Heart right ventricle (tissue), 16 donors: ENCODE results near the gene AGPAT2. TPM values are rescaled to one million over a fixed set of nuclear protein-coding genes. Genes with fewer than 3 reads are reported as not detected.

Experiments used
- ATAC-seq, 8 donors: fragments of 200-7000 bp; cut with Tn5 transposase; one replicate each; pipeline ENCODE4 v1.9.1; 2020; ENCODE audit warnings: mild to moderate bottlenecking in 8 of 8, moderate library complexity in 8 of 8, moderate number of reproducible peaks in 1 of 8
- DNase-seq, 2 donors: peaks; one replicate each; pipeline ENCODE4 v3.0.0-alpha.2; 2020
- H3K27ac ChIP-seq, 10 donors: fragments of 200-600 bp; sonication (generic) in 2 of 10; one replicate each; pipeline versions ENCODE4 v1.5.0 to v1.8.0; 2020 to 2022; ENCODE audit warnings: mild to moderate bottlenecking in 3 of 10
- H3K27me3 ChIP-seq, 7 donors: fragments of 200-600 bp; one replicate each; pipeline ENCODE4 v1.8.0; 2021 to 2022; ENCODE audit warnings: mild to moderate bottlenecking in 2 of 7
- H3K36me3 ChIP-seq, 9 donors: fragments of 200-600 bp; sonication (generic) in 1 of 9; one replicate each; pipeline versions ENCODE4 v1.5.0 to v1.8.0; 2020 to 2022; ENCODE audit warnings: mild to moderate bottlenecking in 2 of 9
- H3K4me1 ChIP-seq, 9 donors: fragments of 200-600 bp; sonication (generic) in 1 of 9; one replicate each; pipeline versions ENCODE4 v1.5.0 to v1.8.0; 2020 to 2022; ENCODE audit warnings: mild to moderate bottlenecking in 4 of 9
- H3K4me3 ChIP-seq, 10 donors: fragments of 200-600 bp; sonication (generic) in 2 of 10; one replicate each; pipeline versions ENCODE4 v1.5.0 to v1.8.0; 2020 to 2022; ENCODE audit warnings: mild to moderate bottlenecking in 7 of 10, moderate library complexity in 2 of 10
- H3K9me3 ChIP-seq, 11 donors: fragments of 200-600 bp in 10 of 11; sonication (generic) in 2 of 11; one replicate each; pipeline versions ENCODE4 v1.5.0 to v1.8.0; 2013 to 2022; ENCODE audit warnings: mild to moderate bottlenecking in 2 of 11, control low read depth in 1 of 11, moderate library complexity in 1 of 11
- CTCF ChIP-seq, 9 donors: fragments of 200-600 bp; sonication (generic) in 2 of 9; IDR thresholded peaks; one replicate each; pipeline versions ENCODE4 v1.5.0 to v1.8.0; 2021 to 2022; ENCODE audit warnings: antibody characterized with exemption in 9 of 9, mild to moderate bottlenecking in 5 of 9, moderate library complexity in 1 of 9
- WGBS, 2 donors: extraction: QIAGEN DNeasy Blood & Tissue Kit; methylation state at CpG; one replicate each; pipeline ENCODE4 v1.1.7; 2013; ENCODE audit warnings: inconsistent platforms in 1 of 2; 5-methylcytosine and 5-hydroxymethylcytosine counted together
- intact Hi-C, 10 donors: fragments of 100-400 bp; cut with DNase I; formaldehyde crosslinking; loops; one replicate each; pipeline versions ENCODE4 v1.11.1 to v1.14.2; 2022
- polyA plus RNA-seq, 2 donors: library from polyadenylated mRNA; stranded (reverse); fragments of 200-250 nt; gene quantifications; one replicate each; pipeline ENCODE4 v1.2.3, GENCODE V29; 2013
- total RNA-seq, 10 donors: library from RNA; stranded (reverse); fragmentation: NEBNext Ultra II Directional in 3 of 10; extraction: Animal tissue kit (Norgen Biotek cat#: 25700) in 3 of 10; gene quantifications; one replicate each; pipeline versions ENCODE4 v1.2.1 to v1.2.4, GENCODE V29; 2021 to 2023
- donor health status: Arrhythmogenic right ventricular cardiomyopathy.
- donor health status: ischemic (EF 13 %, LVEDD 7.1; RV severe dilation, severe dysfunction).
- donor health status: healthy with polysubstance abuse.
- donor health status: DM: no; HTN: yes; CAD: no.
- donor health status: DM: no; HTN: no; CAD: no.
- donor health status: ischemic (EF 25% LVEDD 6.9; RV normal size, moderate dysfunction).
- donor health status: ischemic (EF 25% LVEDD 5.7; RV mildly dilated, moderate dysfunction).
- donor health status: healthy.
- donor health status: DM: yes; HTN: yes; CAD: no.
- donor health status: Ischemic cardiomyopathy.
- donor health status: ischemic (EF 35%, LVEDD 5.7; RV mildly dilated, moderate dysfunction).
- donor health status: nonischemic (EF 11% LVEDD 7.7; RV severe dilation, severe dysfunction).
- donor health status: DM: yes; HTN: yes; CAD: no.
- donor health status: PGD.
- donor health status: ischemic (EF 29% LVEDD 5.4; RV normal size, mild dysfunction).
- donor health status: nonischemic (EF 23%, LVEDD 6.1; RV moderate dilation, normal function).

Gene AGPAT2
- total and polyA plus RNA-seq, 12 donors: 48.1 to 195 (median 61.5) TPM

- 62 to 70% methylated on average over 21 of the region's 21 CpGs for WGBS, 2 donors
- H3K9me3 ChIP-seq: no peaks in the 10 kb centered on the region
- H3K4me3 ChIP-seq: peak overlapping the region; percentile 22 to 83 (median 76)
- peaks cover 0 to 21% (median 6%) of the 10 kb centered on the region in 9 donors for H3K36me3 ChIP-seq
- ATAC-seq (no peak), DNase-seq (peak; percentile 8 to 21)
- peak overlapping the region; percentile 92 to 99 (median 96) for H3K27ac ChIP-seq
- TF ChIP-seq CTCF (IDR thresholded peaks at IDR 0.05): no peak
- intact Hi-C loops: loop anchor here in 1 of 10 donors (5.0 kb wide), 1 partner anchor 52 kb away; the partner anchor contains the start of gene DIPK1B
- peaks cover 0 to 61% (median 16%) of the 10 kb centered on the region in 9 donors for H3K4me1 ChIP-seq
- H3K27me3 ChIP-seq: peaks cover 0 to 99% (median 0%) of the 10 kb centered on the region in 7 donors
These were observed 27.1 kb downstream of the AGPAT2 start for GRCh38 chr9:136659861-136660784.

GRCh38 chr9:136658849-136659535 lies 28.3 kb downstream of the AGPAT2 start:
- Histone ChIP-seq H3K4me3 (peak overlapping the region; percentile 22 to 83 (median 76)), H3K4me1 (peaks cover 0 to 67% (median 24%) of the 10 kb centered on the region in 9 donors), H3K27me3 (peaks cover 0 to 96% (median 0%) of the 10 kb centered on the region in 7 donors), H3K9me3 (no peaks in the 10 kb centered on the region), H3K36me3 (peaks cover 0 to 10% (median 0%) of the 10 kb centered on the region in 9 donors), H3K27ac (peak overlapping the region; percentile 92 to 99 (median 96))
- ATAC-seq: no peak
- no peak for TF ChIP-seq CTCF (IDR thresholded peaks at IDR 0.05)
- DNase-seq: peak; percentile 6 to 23
- intact Hi-C loops: loop anchor here in 1 of 10 donors (5.0 kb wide), 1 partner anchor 53 kb away; the partner anchor contains the start of gene DIPK1B
- 47 to 48% methylated on average over 36 to 37 of the region's 37 CpGs for whole genome bisulfite sequencing, 2 donors

GRCh38 chr9:136657974-136658848 lies 29.0 kb downstream of the AGPAT2 start:
- DNase-seq: peak; percentile 18 to 36
- TF ChIP-seq CTCF (IDR thresholded peaks at IDR 0.05): no peak
- peaks cover 0 to 92% (median 0%) of the 10 kb centered on the region in 7 donors for H3K27me3 ChIP-seq
- WGBS, 2 donors: 54 to 56% methylated on average over 31 of the region's 31 CpGs
- no peaks in the 10 kb centered on the region for H3K9me3 ChIP-seq
- peak overlapping the region; percentile 22 to 83 (median 76) for H3K4me3 ChIP-seq
- peaks cover 0 to 2% (median 0%) of the 10 kb centered on the region in 9 donors for H3K36me3 ChIP-seq
- H3K4me1 ChIP-seq: peaks cover 0 to 75% (median 30%) of the 10 kb centered on the region in 9 donors
- no peak for ATAC-seq
- H3K27ac ChIP-seq: peak overlapping the region; percentile 92 to 99 (median 96)
- intact Hi-C loops: loop anchor here in 1 of 10 donors (5.0 kb wide), 1 partner anchor 54 kb away; the partner anchor contains the start of gene DIPK1B
